ENCODE data around the gene TIMELESS. TPM values are rescaled to one million over a fixed set of nuclear protein-coding genes. Genes with fewer than 3 reads are reported as not detected.

TIMELESS gene
- total RNA-seq, 1 donor from 2014 or later: 2.2 TPM

GRCh38 chr12:56417739-56418138 is 31.5 kb downstream of the TIMELESS start:
- H3K36me3 ChIP-seq: peaks cover 16% of the 10 kb centered on the region

GRCh38 chr12:56414401-56414800 is 34.8 kb downstream of the TIMELESS start:
- no peak overlapping the region for H3K27ac ChIP-seq (replicated peaks)
- TF ChIP-seq CTCF (IDR thresholded peaks at IDR 0.05; ENCODE audit: borderline replicate concordance): no peak
- intact Hi-C loops (cut with micrococcal nuclease): no loop called here
- H3K9me3 ChIP-seq (replicated peaks): no peaks in the 10 kb centered on the region
- peaks cover 11% of the 10 kb centered on the region for H3K36me3 ChIP-seq
- no peaks in the 10 kb centered on the region for H3K27me3 ChIP-seq (ENCODE audit: low read depth)
- DNase-seq: no peak
- H3K4me3 ChIP-seq: no peak overlapping the region
- H3K4me1 ChIP-seq: no peaks in the 10 kb centered on the region

More at GRCh38 chr12:56417739-56418138, 31.5 kb downstream of the TIMELESS start:
- Histone ChIP-seq H3K27me3 (ENCODE audit: low read depth) (no peaks in the 10 kb centered on the region), H3K9me3 (replicated peaks) (no peaks in the 10 kb centered on the region), H3K4me3 (no peak overlapping the region), H3K27ac (replicated peaks) (no peak overlapping the region), H3K4me1 (no peaks in the 10 kb centered on the region)
- no peak for TF ChIP-seq CTCF (IDR thresholded peaks at IDR 0.05; ENCODE audit: borderline replicate concordance)
- DNase-seq: no peak
- intact Hi-C loops (cut with micrococcal nuclease): no loop called here

- H3K27me3 ChIP-seq (ENCODE audit: low read depth): no peaks in the 10 kb centered on the region
- no peak for TF ChIP-seq CTCF (IDR thresholded peaks at IDR 0.05; ENCODE audit: borderline replicate concordance)
- H3K36me3 ChIP-seq: peaks cover 11% of the 10 kb centered on the region
- H3K9me3 ChIP-seq (replicated peaks): no peaks in the 10 kb centered on the region
- H3K4me1 ChIP-seq: no peaks in the 10 kb centered on the region
- H3K4me3 ChIP-seq: no peak overlapping the region
- no peak for DNase-seq
- H3K27ac ChIP-seq (replicated peaks): no peak overlapping the region
- intact Hi-C loops (cut with micrococcal nuclease): no loop called here
Observed at GRCh38 chr12:56413392-56413791, 35.8 kb downstream of the TIMELESS start.

GRCh38 chr12:56411781-56412639 is 37.2 kb downstream of the TIMELESS start:
- Histone ChIP-seq H3K4me1 (no peaks in the 10 kb centered on the region), H3K27me3 (ENCODE audit: low read depth) (no peaks in the 10 kb centered on the region), H3K27ac (replicated peaks) (no peak overlapping the region), H3K36me3 (no peaks in the 10 kb centered on the region), H3K9me3 (replicated peaks) (no peaks in the 10 kb centered on the region), H3K4me3 (no peak overlapping the region)
- TF ChIP-seq CTCF (IDR thresholded peaks at IDR 0.05; ENCODE audit: borderline replicate concordance): no peak
- no peak for DNase-seq
- intact Hi-C loops (cut with micrococcal nuclease): no loop called here

- intact Hi-C loops (cut with micrococcal nuclease): no loop called here
- H3K4me1 ChIP-seq: no peaks in the 10 kb centered on the region
- H3K4me3 ChIP-seq: no peak overlapping the region
- no peak for DNase-seq
- H3K9me3 ChIP-seq (replicated peaks): no peaks in the 10 kb centered on the region
- H3K27me3 ChIP-seq (ENCODE audit: low read depth): no peaks in the 10 kb centered on the region
- no peak overlapping the region for H3K27ac ChIP-seq (replicated peaks)
- H3K36me3 ChIP-seq: no peaks in the 10 kb centered on the region
- no peak for TF ChIP-seq CTCF (IDR thresholded peaks at IDR 0.05; ENCODE audit: borderline replicate concordance)
Observed at GRCh38 chr12:56410768-56411167, 38.5 kb downstream of the TIMELESS start.

Measured in left ventricle myocardium inferior (tissue), 1 donor.